HG03432 (cell line): ENCODE data around the gene METTL25.

Source experiments
- ATAC-seq: cut with Tn5 transposase; IDR thresholded peaks from one replicate; pipeline ENCODE4 v1.9.1; 2021; ENCODE audit warnings: mild to moderate bottlenecking, moderate library complexity; ENCODE audit not compliant: unreplicated experiment

Gene METTL25

GRCh38 chr12:82522762-82523161 lies 164.4 kb downstream of the METTL25 start:
- ATAC-seq, result no peak

GRCh38 chr12:82523996-82524395 lies 165.7 kb downstream of the METTL25 start:
- ATAC-seq, result peak; percentile 72

GRCh38 chr12:82524641-82525040 lies 166.3 kb downstream of the METTL25 start:
- ATAC-seq, result no peak

- no peak for ATAC-seq
These were observed 167.3 kb downstream of the METTL25 start for GRCh38 chr12:82525616-82526015.

- peak; percentile 60 for ATAC-seq
These were observed 168.9 kb downstream of the METTL25 start for GRCh38 chr12:82527165-82527780.
